GM21723 (cell line): ENCODE data around the gene PLXNA2.

Experiments used
- ATAC-seq: cut with Tn5 transposase; IDR thresholded peaks from one replicate; pipeline ENCODE4 v1.9.1; 2021; ENCODE audit warnings: mild to moderate bottlenecking, moderate library complexity; ENCODE audit not compliant: unreplicated experiment

Gene PLXNA2

GRCh38 chr1:208166340-208167138 is 77.6 kb downstream of the PLXNA2 start:
- no peak for ATAC-seq

- no peak for ATAC-seq
Observed at GRCh38 chr1:208165659-208166058, 78.5 kb downstream of the PLXNA2 start.

- ATAC-seq = no peak
Observed at GRCh38 chr1:208164609-208165008, 79.6 kb downstream of the PLXNA2 start.

GRCh38 chr1:208163539-208163938 is 80.6 kb downstream of the PLXNA2 start:
- no peak for ATAC-seq

- no peak for ATAC-seq
Observed at GRCh38 chr1:208162903-208163302, 81.3 kb downstream of the PLXNA2 start.

GRCh38 chr1:208161656-208162375 is 82.4 kb downstream of the PLXNA2 start:
- no peak for ATAC-seq

- ATAC-seq = no peak
Observed at GRCh38 chr1:208161005-208161404, 83.2 kb downstream of the PLXNA2 start.

- ATAC-seq = no peak
Observed at GRCh38 chr1:208160259-208160819, 83.8 kb downstream of the PLXNA2 start.

GRCh38 chr1:208159555-208160258 is 84.5 kb downstream of the PLXNA2 start:
- ATAC-seq = peak; percentile 23

GRCh38 chr1:208158640-208159554 is 85.3 kb downstream of the PLXNA2 start:
- ATAC-seq = peak; percentile 76

- no peak for ATAC-seq
Observed at GRCh38 chr1:208157769-208158168, 86.4 kb downstream of the PLXNA2 start.

GRCh38 chr1:208156741-208157140 is 87.4 kb downstream of the PLXNA2 start:
- no peak for ATAC-seq

GRCh38 chr1:208156310-208156709 is 87.9 kb downstream of the PLXNA2 start:
- no peak for ATAC-seq

- no peak for ATAC-seq
Observed at GRCh38 chr1:208154679-208155642, 89.2 kb downstream of the PLXNA2 start.

- no peak for ATAC-seq
Observed at GRCh38 chr1:208154040-208154439, 90.1 kb downstream of the PLXNA2 start.

- ATAC-seq = no peak
Observed at GRCh38 chr1:208153386-208153785, 90.8 kb downstream of the PLXNA2 start.

- no peak for ATAC-seq
Observed at GRCh38 chr1:208151728-208152598, 92.2 kb downstream of the PLXNA2 start.

- ATAC-seq = no peak
Observed at GRCh38 chr1:208150833-208151458, 93.2 kb downstream of the PLXNA2 start.
